ENCODE data around the gene MRO.

Gene MRO

DNA sequence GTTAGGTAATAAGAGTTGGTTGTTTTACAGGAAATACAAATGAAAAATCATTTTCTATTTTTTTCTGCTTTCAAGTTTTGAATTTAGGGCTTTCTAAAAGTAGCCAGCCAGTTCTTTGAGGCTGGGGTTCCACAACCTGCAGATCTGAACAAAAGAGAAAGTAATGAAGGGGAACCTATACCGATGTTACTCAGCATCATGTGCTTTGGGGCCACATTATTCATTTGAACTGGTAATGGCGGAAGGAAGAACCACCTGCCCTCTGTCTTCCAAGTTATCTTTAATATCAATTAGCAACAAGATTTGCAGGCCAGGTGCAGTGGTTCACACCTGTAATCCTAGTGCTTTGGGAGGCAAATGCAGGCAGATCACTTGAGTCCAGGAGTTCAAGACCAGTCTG is 12.9 kb upstream of the MRO start:
- no peak for DNase-seq

DNA sequence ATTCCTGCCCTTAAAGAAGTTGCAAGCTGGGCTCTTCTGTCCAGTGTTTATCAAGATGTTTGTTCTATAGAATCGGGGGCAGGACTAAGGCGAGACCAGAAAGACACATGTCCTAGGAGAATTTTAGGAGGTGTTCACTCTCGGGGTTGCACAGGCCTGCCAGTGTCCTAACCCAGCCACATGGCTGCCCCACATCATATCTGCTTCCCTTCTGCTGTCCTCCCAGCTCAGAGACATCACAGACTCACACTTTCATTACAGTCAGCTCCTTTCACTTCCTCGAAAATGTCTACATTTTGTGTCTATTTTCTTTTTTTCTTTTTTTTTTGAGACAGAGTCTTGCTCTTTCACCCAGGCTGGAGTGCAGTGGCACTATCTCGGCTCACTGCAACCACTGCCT is 10.7 kb upstream of the MRO start:
- DNase-seq = no peak

DNA sequence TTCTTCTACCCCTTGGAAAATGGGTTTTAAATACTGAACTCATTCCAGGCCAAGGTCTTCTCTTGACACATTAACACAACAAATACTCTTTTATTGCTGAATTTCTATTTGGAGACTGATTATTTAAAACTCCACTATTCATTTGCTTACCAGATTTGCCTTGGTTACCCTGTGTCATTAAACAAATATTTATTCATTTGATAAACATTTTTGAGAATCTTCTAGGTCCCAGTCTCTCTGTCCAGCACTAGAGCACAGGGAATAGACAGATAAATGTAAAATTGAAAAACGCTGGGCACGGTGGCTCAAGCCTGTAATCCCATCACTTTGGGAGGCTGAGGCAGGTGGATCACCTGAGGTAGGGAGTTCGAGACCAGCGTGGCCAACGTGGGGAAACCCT is 9.8 kb upstream of the MRO start:
- DNase-seq = no peak

DNA sequence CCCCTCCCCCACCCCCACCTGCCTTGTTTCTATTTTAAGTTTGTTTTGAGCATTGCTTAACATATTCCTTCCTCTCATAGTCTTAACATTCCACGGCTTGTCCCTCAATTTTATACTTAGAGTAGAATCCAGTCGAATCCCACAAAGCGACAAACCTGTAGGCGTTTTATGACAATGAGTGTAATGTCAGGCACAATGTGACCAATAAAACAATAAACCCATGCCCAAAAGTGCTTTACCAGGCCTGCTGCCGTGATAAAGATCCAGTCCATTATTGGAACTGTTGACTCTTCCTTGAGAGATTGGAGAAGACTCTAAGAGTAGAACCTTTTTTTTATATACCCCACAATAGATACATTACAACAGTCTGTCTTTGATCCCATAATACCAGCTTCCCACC is 6.2 kb upstream of the MRO start:
- no peak for DNase-seq

DNA sequence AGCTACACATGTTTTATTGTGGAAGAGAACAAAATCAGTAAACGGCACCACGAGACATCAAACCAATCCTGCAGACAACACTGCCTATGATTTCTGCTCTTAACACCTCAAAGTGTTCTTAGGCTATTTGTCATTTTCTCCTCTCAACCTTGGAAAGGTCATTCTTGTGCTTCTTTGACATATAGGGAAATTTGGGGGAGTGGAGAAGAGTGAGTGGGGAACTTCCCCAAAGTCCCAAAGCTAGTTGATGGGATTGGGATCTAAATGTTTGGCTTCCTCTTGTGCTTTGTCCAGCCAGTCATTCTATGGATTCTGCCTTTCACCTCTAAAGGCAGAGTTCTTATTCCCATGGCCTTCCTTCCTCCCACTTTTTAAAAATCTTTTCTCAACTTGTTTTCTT is 5.8 kb upstream of the MRO start:
- no peak for DNase-seq

DNA sequence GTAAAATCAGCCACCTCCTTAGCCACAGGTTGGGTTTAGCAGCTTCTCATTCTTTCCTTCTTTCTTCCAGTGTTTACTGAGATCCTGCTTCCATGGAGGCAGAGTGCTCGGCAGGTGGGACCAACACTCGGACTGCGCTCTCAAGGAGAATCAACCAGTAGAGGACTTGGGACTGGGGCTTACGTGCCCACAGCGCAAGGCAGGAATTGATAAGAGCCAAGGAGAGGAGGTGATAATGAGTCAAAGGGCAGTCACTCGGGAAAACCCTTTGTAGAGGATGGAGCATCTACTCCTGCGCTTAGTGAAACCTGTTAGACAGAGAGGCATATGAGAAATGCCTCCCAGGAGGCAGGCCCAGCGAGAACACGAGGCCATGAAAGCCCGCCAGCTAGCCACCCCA is 2.9 kb upstream of the MRO start:
- no peak for DNase-seq

DNA sequence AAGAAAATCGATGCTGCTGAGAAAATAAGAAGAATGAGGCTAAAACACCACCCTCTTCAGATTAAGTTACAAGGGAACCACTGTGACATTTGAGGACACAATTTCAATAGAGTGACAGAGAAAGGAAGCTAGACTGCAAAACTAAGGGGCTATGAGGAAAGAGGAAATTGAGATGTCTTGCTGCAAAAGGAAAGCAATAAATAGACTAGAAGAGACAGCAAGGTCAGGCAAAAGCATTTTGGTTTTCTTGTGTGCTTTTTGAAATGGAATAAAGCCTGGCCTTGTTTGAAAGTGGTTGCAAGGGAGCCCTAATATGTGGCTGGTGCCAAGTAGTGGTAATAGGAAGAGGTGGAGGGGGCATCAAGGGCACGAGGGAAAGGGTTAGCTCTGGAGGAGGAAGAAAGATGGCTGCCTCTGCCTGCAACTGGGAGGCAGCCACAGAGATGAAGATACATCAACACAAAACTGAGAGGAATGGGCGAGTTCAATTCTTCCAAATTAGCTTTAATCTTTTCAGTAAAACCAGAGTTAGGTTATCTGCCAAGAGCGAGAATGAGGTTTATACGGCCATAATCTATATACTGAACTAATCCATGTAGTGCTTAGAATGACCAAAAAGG is 1.2 kb upstream of the MRO start:
- DNase-seq = peak; percentile 28

DNA sequence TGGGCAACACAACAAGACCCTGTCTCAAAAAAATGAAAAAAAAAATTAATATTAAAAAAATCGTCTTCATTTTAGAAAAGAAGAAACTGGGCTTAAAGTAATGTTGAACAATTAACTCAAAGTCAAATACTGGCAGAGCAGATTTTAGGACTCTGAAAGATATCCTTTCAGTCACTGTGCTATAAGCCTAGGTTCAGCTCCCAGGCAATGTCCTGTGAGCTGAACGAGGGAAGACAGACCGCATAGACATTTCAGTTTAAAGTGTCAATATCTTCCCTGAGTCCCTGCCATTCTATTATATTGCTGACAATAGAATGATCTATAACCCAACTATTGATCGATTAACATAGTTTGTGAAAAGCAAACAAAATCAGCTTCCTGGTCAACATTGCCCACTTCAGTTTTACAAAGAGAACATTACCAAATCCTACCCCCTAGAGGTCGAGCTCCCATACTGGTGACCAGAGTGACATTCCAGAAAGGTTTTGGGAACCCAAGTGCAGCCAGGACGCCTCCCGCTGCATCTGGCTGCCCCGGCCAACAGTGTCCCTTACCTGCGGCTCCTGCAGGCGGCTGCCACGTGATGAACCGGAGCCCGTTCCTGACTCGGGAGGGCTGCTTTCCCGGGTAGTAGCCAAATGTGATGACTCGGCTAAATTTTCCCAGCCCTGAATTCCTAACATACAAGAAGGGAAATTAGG is 639 bp downstream of the MRO start:
- DNase-seq = peak; percentile 10

DNA sequence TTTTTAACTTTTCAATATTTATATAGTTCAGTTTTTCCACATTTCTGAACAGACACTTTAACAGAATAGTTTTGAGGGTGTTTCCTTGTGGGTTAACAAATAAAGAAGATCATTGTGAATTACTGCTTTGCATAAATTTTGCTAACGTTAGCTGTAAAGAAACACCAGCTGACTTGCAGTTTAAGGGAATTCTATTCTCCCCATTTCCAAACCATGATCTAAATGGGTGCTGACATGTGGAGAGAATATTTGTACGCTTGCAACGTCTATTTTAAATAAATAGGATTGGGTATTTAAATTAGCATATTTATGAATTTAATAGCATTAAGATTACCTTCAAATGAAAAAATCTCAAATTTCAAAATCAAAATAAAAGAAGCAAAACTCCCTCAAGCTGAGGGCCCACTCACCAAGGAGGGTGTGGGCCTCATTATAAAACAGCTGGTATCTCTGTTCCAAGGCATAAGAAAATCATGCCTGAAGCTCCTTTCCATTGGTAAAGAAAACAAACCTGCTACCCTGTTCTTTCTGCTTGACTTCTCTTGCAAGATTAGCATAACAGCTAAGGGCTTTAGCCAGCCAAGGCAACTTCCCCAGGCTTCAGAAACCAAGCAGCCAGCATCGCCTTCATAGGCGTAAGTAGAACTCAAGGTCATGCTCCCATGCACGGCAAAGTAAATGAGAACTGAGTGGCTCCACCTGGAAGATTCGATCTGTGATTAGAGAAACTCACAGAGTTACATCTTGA is 3.2 kb downstream of the MRO start:
- no peak for DNase-seq

DNA sequence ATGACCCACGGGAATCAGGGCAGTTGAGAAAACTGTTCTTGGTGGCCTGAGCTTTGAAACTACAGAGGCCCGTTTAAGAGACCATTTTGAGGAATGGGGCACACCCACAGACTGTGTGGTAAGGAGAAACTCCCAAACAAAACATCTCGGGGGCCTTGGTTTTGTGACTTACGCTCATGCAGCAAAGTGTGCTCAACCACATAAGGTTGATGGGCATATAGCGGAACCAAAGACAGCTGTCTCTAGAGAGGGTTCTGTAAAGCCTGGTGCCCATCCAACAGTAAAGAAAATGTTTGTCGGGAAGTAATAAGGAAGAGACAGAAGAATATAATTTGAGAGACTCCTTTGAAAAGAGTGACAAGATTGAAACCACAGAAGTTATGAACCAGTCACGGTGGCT is 5.4 kb downstream of the MRO start:
- no peak for DNase-seq

DNA sequence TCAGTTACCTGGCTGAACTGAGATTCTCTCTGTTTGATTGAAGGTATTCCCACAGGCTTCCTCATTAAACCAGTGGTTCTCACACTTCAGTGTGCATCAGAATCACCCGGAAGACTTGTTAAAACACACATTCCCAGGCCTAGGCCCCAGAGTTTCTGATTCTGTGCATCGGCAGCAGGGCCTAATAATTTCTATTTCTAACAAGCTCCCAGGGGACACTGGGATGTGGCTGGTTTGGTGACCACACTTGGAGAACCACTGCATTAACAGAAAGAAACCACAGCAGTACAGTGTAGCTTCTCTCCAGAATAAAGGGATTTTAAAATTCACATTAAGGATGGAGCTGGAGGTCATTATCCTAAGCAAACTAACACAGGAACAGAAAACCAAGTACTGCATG is 6.5 kb downstream of the MRO start:
- DNase-seq = no peak

DNA sequence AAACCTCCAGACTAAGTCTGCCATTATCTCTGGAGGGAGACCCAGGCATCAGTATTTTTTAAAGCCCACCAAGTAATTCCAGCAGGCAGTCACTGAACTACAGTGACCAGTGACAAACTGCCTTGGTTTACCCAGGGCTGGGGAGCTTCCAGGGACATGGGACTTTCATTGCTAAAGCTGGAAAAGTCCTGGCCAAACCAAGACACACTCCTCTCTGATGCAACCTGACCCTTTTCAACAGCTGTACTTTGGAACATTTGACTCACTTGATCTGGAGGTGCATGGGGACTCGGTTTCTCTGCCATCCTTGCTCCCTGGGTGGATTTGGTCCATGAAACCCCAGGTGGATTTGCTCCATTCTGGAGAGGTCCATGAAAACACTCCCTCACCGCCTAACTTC is 7.0 kb downstream of the MRO start:
- no peak for DNase-seq

DNA sequence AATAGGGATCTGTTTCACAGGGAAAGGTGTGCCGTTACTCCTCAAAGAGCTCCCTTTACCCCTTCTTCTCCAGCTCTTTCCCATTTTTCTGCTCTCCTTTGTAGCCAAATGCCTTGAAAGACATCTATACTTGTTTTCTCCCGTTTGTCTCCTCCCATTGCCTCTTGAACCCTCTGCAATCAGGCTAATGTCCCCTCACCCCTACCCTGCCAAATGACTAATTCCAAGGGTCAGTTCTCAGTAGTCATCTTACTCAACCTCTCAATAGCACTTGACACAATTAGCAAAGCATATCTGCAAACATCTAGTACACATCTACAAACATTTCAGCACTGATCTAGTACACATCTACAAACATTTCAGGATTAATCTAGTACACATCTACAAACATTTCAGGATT is 12.6 kb downstream of the MRO start:
- DNase-seq = no peak

DNA sequence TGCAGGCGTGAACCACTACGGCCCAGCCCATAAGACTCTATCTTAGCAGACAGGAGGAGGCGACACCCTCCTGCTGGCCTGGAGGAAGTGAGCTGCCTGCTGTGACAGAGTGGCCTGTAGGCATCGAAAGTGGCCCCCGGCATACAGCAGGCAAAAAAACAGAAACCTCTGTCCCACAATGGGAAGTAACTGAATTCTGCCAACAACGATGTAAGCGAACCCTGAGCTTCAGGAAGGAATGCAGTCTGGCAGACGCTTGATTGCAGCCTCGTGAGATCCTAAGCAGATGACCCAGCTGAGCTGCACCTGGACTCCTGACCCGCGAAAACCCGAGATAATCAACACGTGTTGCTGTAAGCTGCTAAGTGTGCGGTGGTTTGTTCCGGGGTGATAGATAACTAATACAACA is 13.6 kb downstream of the MRO start:
- DNase-seq = peak; percentile 55

DNA sequence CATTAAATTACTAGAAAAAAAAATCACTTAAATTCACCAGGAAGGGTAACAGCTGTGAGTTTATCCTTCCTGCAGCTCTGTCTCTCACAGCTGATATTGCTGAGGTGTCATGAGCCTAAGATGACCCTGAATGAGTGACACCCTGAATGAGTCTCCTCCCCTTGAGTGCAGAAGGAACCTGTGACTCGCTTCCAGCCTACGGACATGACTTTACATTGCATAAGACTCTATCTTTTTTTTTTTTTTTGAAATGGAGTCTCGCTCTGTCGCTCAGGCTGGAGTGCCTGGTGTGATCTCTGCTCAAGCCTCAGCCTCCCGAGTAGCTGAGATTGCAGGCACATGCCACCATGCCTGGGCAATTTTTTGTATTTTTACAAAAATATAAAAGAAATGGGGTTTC is 14.1 kb downstream of the MRO start:
- DNase-seq = no peak

DNA sequence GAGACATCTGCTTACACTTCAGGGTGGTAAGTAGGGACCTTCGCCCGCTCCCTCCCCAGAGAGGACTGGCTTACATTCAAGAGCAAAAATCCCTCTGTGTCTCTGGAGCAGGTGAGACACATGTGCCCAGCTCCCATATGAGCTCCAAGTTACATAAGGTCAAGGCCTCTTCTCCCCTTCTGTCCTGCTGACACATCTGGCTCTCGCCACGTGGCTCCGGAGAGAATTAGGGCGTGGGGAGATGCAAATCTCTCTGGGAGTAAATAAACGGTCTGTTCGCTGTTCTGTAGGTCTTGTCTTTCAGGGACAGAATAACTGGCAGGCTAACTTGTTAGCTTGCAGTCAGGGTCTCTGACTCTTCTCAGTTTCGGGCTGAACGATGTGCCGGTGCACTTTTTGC is 16.2 kb downstream of the MRO start:
- DNase-seq = no peak

DNA sequence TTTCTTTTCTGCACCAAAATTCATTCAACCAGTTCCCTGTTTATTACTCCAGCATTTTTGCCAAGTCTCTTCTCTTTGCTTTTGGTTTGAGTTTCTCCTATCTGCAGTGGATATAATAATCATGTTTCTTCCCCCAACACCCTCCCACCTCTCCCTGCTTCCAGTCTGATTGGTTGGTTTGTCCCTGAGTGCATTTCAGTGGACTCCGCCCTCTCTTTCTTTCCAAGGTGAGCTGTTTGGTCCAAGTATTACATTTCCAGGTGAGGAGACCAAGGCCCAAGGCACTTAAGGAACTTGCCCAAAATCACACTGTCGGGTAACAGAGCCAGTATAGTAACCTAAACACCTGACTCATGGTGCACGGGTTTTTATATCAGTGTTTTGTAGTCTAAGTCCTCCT is 17.7 kb downstream of the MRO start:
- no peak for DNase-seq

DNA sequence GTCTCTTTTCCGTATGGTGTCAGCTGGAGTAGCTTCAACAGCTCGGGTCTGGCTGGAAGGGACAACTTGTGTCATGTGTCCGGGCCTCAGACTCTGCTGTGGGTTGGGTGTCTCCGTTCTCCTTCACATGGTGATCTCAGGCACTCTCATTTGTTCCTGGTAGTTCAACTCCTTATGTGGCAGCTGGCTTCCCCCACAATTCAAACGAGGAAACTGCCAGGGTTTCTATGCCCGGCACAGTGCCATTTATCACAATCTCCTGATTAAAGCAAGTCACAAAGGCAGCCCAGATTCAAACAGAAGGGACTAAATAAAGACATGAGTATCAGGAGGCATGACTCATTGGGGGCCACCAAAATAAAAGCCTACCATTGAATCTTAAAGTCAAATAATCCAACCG is 22.7 kb downstream of the MRO start:
- no peak for DNase-seq

DNA sequence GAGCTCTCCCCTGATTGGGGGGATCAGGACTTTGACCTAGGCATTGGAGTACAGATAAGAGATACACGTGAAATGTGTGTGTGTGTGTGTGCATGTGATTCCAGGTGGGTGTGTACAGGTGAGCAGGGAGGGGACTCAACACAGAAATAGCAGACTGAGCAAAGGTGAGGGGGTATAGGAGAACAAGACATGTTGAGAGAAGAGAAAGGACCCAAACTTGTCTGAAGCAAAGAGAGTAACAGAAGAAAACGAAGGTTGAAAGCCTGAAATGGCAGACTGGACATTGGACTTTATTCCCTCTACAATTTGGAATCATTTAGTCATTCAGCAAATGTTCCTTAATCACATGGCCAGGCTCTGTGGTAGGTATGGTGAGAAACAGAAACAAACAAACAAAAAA is 23.3 kb downstream of the MRO start:
- DNase-seq = no peak

DNA sequence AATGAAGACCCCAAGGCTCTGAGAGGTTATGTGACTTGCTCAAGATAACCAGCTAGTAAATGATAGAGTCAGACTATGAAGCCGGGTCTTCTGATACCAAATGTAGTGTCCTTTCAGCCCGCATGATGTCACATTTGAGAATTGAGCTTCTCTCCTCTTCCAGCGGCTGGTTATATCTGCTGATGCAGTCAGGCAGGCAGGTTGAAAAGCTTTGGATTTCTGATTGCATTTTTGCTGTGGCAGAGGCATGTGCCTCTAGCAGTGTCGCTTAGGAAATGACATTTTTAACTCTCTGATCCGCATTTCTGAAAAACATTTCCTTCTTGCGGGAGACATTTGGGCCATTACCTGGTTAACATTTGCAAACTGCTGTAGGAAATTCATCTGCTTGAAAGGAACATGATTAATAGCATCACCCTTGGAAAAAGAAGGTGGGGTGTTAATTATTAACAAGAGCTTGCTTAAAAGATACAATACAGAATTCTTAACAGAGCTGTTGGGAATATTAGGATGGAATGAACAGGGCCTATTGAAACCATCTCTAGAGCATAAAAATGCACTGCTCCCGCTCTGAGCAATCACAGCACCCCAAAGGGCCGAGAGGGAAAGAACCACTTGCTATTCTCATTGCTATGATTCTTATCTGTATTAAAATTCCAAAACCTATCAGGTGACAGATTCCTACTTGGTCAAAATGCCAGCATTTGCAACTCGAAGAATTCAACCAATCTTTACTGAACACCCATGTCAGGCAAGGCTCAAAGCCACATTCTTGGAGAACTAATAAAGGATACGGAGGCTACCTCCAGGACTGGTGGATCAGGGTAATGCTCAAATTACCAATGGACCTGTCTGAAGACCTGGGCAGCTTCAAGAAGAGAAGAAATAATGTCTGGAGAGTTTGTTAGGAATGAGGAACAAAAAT is 25.9 kb downstream of the MRO start:
- DNase-seq = no peak

DNA sequence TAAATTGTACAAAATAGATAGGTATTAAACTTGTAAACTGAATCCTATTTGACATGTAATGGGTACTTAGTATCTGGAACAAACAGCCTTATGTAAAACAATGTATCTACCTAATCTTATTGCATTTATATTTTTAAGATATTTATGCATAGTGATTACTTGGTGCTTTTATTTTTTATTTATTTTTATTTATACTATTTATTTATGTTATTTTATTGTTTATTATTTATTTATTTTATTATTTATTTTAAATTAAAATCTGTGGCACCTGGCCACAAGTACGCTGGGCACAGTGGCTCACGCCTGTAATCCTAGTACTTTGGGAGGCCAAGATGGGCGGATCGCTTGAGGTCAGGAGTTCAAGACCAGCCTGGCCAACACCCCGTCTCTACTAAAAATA is 26.9 kb downstream of the MRO start:
- no peak for DNase-seq

DNA sequence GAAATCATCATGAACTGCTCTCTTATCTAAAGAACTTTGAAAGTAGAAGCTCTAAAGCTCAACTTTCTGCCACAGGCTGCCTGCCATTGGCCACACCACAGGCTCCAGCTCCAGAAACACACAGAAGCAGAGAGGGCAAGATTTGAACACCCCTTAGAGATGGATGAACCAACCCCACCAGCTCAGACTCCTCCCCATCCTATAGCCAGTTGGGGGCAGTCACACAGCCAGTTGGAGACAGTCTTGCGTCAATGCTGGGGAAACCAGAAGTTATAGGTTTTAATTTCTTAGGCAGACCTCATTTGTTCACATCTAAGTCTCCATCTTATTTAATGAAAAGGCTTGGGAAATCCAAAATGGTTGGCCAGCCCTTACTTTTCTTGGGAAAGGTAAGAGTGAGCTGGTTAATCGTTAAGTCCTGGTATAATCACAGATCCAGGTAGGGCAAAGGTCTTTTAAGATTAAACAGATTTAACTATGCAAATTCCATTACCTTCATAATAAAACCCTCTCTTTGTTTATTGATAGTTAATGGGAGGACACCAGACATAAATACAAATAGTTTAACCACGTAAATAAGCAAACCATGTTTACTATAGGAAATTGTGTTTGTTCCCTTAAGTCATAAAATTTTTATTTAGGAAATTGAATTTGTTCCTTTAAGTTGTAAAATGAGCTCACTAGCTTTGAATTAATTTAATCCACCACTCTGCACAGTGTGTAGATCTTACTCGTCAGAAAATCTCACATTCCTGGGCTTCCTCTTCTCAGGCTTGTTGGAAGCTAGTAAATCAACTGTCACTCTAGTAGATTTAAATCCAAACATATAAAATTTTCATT is 28.0 kb downstream of the MRO start:
- DNase-seq = no peak

Data from hematopoietic multipotent progenitor cell treated with erythropoietin and hydrocortisone succinate and interleukin-3 and kit ligand, for 6 days (in vitro differentiated cells).